Smooth muscle cell (in vitro differentiated cells): ENCODE results near the gene GBGT1. TPM values are rescaled to one million over a fixed set of nuclear protein-coding genes. Genes with fewer than 3 reads are reported as not detected.
A peak's percentile ranks its signal among the peaks of the same experiment; 100 is the strongest.

ENCODE experiments used
- DNase-seq: peaks from one replicate; lab custom pipeline; 2025; ENCODE audit not compliant: unreplicated experiment; lab: John Stamatoyannopoulos, UW
- H2AFZ ChIP-seq: fragments of 200-600 bp; sonication (generic); 2 replicates; pipeline ENCODE4 v1.6.0; 2016; ENCODE audit warnings: antibody characterized with exemption, low read depth, mild to moderate bottlenecking
- H3F3A ChIP-seq: fragments of 200-600 bp; sonication (generic); 2 replicates; pipeline ENCODE4 v1.6.0; 2017; ENCODE audit warnings: antibody characterized with exemption, low read depth
- H3K27ac ChIP-seq: fragments of 200-600 bp; sonication (generic); 2 replicates; pipeline ENCODE4 v1.5.1; 2016; ENCODE audit warnings: low read depth, mild to moderate bottlenecking
- H3K27me3 ChIP-seq: fragments of 200-600 bp; sonication (generic); 2 replicates; pipeline ENCODE4 v1.6.1; 2016; ENCODE audit warnings: low read depth, mild to moderate bottlenecking
- H3K36me3 ChIP-seq: fragments of 200-600 bp; sonication (generic); 2 replicates; pipeline ENCODE4 v1.5.1; 2016; ENCODE audit warnings: low read depth
- H3K4me1 ChIP-seq: fragments of 200-600 bp; sonication (generic); 2 replicates; pipeline ENCODE4 v1.5.1; 2016; ENCODE audit warnings: low read depth
- H3K4me2 ChIP-seq: fragments of 200-600 bp; sonication (generic); 2 replicates; pipeline ENCODE4 v1.6.0; 2016; ENCODE audit warnings: mild to moderate bottlenecking
- H3K4me3 ChIP-seq: fragments of 200-600 bp; sonication (generic); 2 replicates; pipeline ENCODE4 v1.5.1; 2016; ENCODE audit warnings: mild to moderate bottlenecking
- H3K79me2 ChIP-seq: fragments of 200-600 bp; sonication (generic); 2 replicates; pipeline ENCODE4 v1.6.0; 2016; ENCODE audit warnings: low read depth, mild to moderate bottlenecking
- H3K9ac ChIP-seq: fragments of 200-600 bp; sonication (generic); 2 replicates; pipeline ENCODE4 v1.6.0; 2016; ENCODE audit warnings: low read depth
- H3K9me3 ChIP-seq: fragments of 200-600 bp; sonication (generic); replicated peaks from 2 replicates; pipeline ENCODE4 v1.5.1; 2016; ENCODE audit warnings: low read depth
- H4K20me1 ChIP-seq: fragments of 200-600 bp; sonication (generic); 2 replicates; pipeline ENCODE4 v1.6.0; 2016; ENCODE audit warnings: low read depth
- WGBS: methylation state at CpG from one replicate; pipeline ENCODE4 v1.1.7; 2016; ENCODE audit warnings: low lambda C conversion rate; 5-methylcytosine and 5-hydroxymethylcytosine counted together
- polyA plus RNA-seq: library from polyadenylated mRNA; unstranded; fragments of >200 nt; fragmentation: Nextera tagmentation; extraction: Ambion mirVana; gene quantifications from 2 replicates; pipeline ENCODE4 v1.2.1, GENCODE V29; 2016
- total RNA-seq: library from RNA; depleted of rRNA; stranded (reverse); fragments of >200 nt; gene quantifications from 2 replicates; pipeline ENCODE4 v1.2.3, GENCODE V29; 2014
- TF ChIP-seq, protein P1 (sequence below): fragments of 200-600 bp; sonication (generic); IDR thresholded peaks from 2 replicates; pipeline ENCODE4 v1.5.1; 2017; ENCODE audit warnings: borderline replicate concordance, mild to moderate bottlenecking, antibody characterized with exemption; ENCODE audit not compliant: insufficient read depth, poor library complexity, severe bottlenecking

The GBGT1 gene
- total and polyA plus RNA-seq, 2 experiments from 2014 or later = 4.5 to 11.3 TPM

DNA sequence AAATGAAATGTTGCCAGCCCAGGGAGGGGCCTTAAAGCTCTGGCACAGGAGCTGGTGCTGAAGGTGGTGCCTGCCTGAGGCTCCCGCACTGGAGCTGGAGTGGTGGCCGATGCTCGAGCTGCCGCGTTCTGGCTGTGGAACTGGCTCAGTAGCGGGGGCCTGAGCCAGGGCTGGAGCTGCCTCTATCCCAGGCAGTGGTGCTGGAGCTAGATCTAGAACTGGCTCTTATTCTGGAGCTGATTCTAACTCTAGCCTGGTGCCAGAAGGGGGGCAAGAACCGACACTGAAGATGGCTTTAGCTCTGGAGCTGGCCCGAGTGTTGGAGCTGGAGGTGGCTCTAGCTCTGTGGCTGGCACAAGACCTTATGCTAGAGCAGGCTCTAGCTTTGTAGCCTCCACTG is 26.1 kb upstream of the GBGT1 start:
- WGBS = 92% methylated on average over 8 of the region's 8 CpGs
- Histone ChIP-seq H3K9ac (no peak overlapping the region), H2AFZ (no peak overlapping the region), H3K4me2 (no peak overlapping the region), H3K4me3 (no peak overlapping the region), H3K27ac (no peak overlapping the region), H4K20me1 (no peaks in the 10 kb centered on the region), H3K9me3 (no peaks in the 10 kb centered on the region), H3K79me2 (no peaks in the 10 kb centered on the region), H3K4me1 (no peaks in the 10 kb centered on the region), H3F3A (peaks cover under 1% of the 10 kb centered on the region), H3K36me3 (no peaks in the 10 kb centered on the region), H3K27me3 (peaks cover 22% of the 10 kb centered on the region)
- TF ChIP-seq, protein P1, sequence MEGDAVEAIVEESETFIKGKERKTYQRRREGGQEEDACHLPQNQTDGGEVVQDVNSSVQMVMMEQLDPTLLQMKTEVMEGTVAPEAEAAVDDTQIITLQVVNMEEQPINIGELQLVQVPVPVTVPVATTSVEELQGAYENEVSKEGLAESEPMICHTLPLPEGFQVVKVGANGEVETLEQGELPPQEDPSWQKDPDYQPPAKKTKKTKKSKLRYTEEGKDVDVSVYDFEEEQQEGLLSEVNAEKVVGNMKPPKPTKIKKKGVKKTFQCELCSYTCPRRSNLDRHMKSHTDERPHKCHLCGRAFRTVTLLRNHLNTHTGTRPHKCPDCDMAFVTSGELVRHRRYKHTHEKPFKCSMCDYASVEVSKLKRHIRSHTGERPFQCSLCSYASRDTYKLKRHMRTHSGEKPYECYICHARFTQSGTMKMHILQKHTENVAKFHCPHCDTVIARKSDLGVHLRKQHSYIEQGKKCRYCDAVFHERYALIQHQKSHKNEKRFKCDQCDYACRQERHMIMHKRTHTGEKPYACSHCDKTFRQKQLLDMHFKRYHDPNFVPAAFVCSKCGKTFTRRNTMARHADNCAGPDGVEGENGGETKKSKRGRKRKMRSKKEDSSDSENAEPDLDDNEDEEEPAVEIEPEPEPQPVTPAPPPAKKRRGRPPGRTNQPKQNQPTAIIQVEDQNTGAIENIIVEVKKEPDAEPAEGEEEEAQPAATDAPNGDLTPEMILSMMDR = no peak
- DNase-seq = no peak

DNA sequence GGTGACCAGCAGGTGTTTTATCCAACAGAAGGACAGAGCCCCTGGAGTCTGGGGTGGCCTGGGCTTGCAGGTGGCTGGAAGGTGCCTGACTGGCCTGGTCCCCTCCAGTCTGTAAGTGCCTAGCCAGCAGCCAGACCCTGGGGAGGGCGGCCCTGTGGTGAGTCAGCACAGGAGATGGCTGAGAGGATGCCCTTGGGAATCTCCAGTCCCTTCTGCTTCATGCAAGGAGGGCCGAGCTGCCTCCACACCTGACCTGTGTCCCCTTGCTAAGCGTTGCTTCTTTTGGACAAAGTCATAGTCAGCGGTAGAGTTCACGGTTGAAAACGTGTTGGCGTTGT is 25.1 kb upstream of the GBGT1 start:
- no peak overlapping the region for H3K4me2 ChIP-seq
- H3K9me3 ChIP-seq = no peaks in the 10 kb centered on the region
- TF ChIP-seq, protein P1 = no peak
- peaks cover 22% of the 10 kb centered on the region for H3K27me3 ChIP-seq
- no peak for DNase-seq
- no peak overlapping the region for H2AFZ ChIP-seq
- peaks cover 4% of the 10 kb centered on the region for H3F3A ChIP-seq
- no peak overlapping the region for H3K4me3 ChIP-seq
- H3K79me2 ChIP-seq = no peaks in the 10 kb centered on the region
- no peak overlapping the region for H3K9ac ChIP-seq
- WGBS = 86% methylated on average over 7 of the region's 7 CpGs
- H3K4me1 ChIP-seq = no peaks in the 10 kb centered on the region
- no peaks in the 10 kb centered on the region for H4K20me1 ChIP-seq
- no peak overlapping the region for H3K27ac ChIP-seq
- H3K36me3 ChIP-seq = no peaks in the 10 kb centered on the region

DNA sequence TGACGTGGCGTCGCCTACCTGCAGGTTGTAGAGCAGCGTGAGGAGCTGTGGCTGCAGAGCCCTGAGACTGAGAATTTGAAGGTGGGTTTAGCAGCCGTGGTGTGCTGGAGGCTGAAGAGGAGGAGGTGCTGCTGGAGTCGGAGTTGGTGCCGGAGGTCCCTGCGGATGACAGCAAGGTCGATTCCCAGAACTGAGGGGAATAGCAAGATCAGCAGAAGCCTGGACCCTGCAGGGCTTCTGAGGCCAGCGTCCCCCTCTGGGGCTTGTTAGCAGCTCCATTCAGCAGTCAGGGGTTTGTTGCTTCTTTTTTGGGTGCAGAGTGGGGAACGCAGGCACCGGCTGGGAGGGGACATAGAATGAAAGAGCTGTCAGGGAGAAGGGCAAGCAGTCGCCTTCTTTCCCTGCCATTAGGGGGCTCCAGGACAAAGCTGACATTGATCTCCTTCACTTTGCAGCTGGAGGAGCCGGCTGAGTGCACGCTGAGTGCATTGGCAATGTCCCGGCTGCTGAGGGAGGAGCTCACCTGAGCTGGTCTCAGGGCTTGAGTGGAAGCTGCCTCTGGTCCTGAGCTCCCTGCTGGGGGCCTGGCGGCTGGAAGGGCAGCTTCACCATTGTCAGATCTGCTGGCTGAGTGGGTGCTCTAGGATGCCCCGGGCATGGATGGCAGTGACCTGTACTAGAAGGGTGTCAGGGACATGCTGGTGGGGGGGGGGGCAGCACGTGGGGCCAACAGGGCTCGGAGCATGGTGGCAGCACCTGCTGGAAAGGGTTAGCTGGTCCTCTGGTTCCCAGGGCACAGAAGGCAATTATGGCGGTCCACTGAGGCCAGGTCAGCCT is 24.5 kb upstream of the GBGT1 start:
- Histone ChIP-seq H3K9me3 (no peaks in the 10 kb centered on the region), H2AFZ (no peak overlapping the region), H4K20me1 (no peaks in the 10 kb centered on the region), H3K4me1 (no peaks in the 10 kb centered on the region), H3F3A (peaks cover 4% of the 10 kb centered on the region), H3K27ac (no peak overlapping the region), H3K27me3 (peaks cover 20% of the 10 kb centered on the region), H3K36me3 (no peaks in the 10 kb centered on the region), H3K79me2 (no peaks in the 10 kb centered on the region), H3K4me3 (no peak overlapping the region), H3K9ac (no peak overlapping the region), H3K4me2 (no peak overlapping the region)
- 59% methylated on average over 20 of the region's 21 CpGs for WGBS
- TF ChIP-seq, protein P1 = peak; percentile 20
- no peak for DNase-seq

DNA sequence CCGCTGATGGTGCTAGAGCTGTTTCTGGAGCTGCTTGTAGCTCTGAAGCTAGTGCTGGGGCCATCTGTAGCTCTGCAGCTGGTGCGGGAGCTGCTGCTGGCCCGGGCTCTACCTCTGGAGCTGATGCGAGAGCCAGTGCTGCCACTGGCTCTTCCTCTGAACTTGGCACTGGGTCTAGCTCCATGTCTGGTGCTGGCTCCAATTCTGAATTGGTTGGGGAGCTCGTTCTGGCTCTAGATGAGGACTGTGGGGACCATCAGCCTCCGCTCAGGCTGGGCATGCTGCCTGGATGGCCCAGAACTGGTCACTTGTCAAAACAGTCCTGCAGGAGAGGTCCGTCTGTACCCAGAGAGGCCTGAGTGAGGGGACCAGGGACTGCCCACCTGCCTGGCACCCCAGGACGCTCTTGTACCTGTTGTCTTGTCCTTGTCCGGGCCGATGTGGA is 23.9 kb upstream of the GBGT1 start:
- Histone ChIP-seq H2AFZ (no peak overlapping the region), H3K27me3 (peaks cover 23% of the 10 kb centered on the region), H3K4me1 (no peaks in the 10 kb centered on the region), H4K20me1 (no peaks in the 10 kb centered on the region), H3K27ac (no peak overlapping the region), H3K36me3 (no peaks in the 10 kb centered on the region), H3K9ac (no peak overlapping the region), H3F3A (peaks cover 4% of the 10 kb centered on the region), H3K79me2 (no peaks in the 10 kb centered on the region), H3K4me2 (no peak overlapping the region), H3K9me3 (no peaks in the 10 kb centered on the region), H3K4me3 (no peak overlapping the region)
- 84% methylated on average over 10 of the region's 10 CpGs for WGBS
- TF ChIP-seq, protein P1 = no peak
- no peak for DNase-seq
